Choroid plexus epithelial cell (primary cell): ENCODE results near the gene CCDC120.

ENCODE experiments used
- DNase-seq: peaks from one replicate; pipeline ENCODE4 v3.0.0-alpha.2; 2010; ENCODE audit warnings: low read depth
- H3K4me3 ChIP-seq: 2 replicates; pipeline ENCODE4 v1.5.1; 2011; ENCODE audit warnings: low read depth, mild to moderate bottlenecking, control low read depth, low read length, moderate library complexity
- CTCF ChIP-seq: conservative IDR thresholded peaks from 2 replicates; pipeline ENCODE4 v1.5.1; 2011; ENCODE audit warnings: low read depth, mild to moderate bottlenecking, control low read depth, inconsistent platforms, low read length, moderate library complexity

Gene CCDC120

GRCh38 chrX:49077941-49078340, 19.1 kb downstream of the CCDC120 start:
- TF ChIP-seq CTCF, result no peak
- DNase-seq, result no peak
- no peak overlapping the region for H3K4me3 ChIP-seq

DNA sequence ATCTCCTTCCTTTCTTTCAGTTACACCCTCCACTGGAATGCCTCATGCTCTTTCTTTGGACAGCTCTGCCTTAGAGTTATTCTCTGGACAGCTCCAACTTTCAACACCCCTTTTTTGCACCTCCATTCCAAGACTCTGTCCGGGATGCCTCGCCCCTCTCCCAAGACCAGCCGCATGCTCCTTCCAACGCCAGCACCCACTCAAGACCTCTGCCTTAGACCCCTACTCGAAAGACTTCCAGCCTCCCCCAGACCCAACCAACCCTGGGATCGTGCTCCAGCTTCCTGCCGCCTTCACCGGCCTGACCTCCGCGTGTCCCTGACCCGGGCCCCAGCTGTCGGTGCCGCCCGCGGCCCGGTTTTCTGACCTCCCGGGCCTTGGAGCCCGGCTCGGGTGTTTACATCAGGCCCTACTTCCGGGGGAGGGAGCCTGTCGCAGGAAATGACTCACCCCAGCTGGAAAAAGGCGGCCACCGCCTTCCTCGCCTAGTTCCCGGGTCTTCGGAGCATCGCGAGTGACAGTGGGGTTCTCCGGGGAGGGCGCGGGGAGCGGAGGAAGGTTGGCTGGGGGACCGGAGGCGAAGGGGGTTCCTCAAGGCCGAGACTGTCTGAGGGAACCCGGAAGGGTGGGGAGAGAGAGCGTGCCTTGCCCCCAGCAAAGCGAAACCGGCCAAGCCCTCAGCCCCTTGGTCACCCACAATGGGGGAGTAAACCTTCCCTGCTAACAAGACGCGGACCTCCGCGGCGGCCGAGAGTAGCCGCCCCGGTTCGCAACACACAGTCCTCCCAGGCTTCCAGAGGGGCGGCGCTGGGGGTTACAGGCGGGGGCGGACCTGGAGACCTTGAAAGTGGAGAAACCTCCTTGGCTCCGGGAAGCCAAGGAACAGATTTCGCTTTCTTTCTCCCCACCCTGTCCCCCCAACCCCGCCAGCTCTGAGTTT, 21.0 kb downstream of the CCDC120 start, which contains the start of gene WDR45:
WDR45 (minus strand) TSS at position 399 of the 940 bp plus-strand sequence. CDS start 1,792 bp downstream, outside the sequence.
- no peak for TF ChIP-seq CTCF
- peak; percentile 70 for DNase-seq
- peak within 1 kb of the TSS; percentile 73 for H3K4me3 ChIP-seq

DNA sequence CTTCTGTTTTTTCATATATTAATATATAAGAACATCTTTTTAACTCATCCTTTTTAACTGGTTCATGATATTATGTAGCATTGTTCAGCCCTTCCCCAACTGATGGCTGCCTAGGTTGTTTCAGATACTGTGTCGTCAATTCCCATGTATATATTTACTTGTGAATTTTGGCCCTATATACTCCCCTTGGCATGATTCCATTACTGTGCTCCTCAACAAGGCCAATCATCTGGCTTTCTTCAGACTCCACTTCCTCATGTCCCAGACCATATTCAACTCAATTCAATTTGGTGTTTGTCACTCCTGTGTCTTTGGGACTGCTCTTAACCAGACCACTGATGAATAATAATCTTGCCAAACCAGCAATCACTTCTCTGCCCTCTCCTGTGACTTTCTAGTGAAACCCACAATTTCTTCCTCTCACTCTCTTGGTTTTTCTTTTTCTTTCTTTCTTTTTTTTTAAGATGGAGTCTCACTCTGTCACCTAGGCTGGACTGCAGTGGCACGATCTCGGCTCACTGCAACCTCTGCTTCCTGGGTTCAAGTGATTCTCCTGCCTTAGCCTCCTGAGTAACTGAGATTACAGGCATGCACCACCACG, 23.6 kb downstream of the CCDC120 start:
- H3K4me3 ChIP-seq, result no peak overlapping the region
- TF ChIP-seq CTCF, result no peak
- DNase-seq, result no peak

- no peak overlapping the region for H3K4me3 ChIP-seq
- DNase-seq, result no peak
- no peak for TF ChIP-seq CTCF
Measured at GRCh38 chrX:49089553-49089952, 30.8 kb downstream of the CCDC120 start.

DNA sequence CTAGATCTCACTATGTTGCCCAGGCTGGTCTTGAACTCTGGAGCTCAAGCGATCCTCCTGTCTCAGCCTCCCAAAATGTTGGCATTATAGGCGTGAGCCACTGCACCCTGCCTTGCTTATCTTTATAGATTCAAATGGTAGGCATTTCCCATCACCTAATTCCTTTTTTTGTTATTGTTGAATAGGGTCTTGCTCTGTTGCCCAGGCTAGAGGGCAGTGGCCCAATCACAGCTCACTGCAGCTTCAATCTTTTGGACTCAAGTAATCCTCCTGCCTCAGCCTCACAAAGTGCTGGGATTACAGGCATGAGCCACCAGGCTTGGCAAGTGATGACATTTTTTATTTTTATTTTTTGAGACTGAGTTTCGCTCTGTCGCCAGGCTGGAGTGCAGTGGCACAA, 37.6 kb downstream of the CCDC120 start:
- no peak for TF ChIP-seq CTCF
- DNase-seq, result no peak
- no peak overlapping the region for H3K4me3 ChIP-seq

DNA sequence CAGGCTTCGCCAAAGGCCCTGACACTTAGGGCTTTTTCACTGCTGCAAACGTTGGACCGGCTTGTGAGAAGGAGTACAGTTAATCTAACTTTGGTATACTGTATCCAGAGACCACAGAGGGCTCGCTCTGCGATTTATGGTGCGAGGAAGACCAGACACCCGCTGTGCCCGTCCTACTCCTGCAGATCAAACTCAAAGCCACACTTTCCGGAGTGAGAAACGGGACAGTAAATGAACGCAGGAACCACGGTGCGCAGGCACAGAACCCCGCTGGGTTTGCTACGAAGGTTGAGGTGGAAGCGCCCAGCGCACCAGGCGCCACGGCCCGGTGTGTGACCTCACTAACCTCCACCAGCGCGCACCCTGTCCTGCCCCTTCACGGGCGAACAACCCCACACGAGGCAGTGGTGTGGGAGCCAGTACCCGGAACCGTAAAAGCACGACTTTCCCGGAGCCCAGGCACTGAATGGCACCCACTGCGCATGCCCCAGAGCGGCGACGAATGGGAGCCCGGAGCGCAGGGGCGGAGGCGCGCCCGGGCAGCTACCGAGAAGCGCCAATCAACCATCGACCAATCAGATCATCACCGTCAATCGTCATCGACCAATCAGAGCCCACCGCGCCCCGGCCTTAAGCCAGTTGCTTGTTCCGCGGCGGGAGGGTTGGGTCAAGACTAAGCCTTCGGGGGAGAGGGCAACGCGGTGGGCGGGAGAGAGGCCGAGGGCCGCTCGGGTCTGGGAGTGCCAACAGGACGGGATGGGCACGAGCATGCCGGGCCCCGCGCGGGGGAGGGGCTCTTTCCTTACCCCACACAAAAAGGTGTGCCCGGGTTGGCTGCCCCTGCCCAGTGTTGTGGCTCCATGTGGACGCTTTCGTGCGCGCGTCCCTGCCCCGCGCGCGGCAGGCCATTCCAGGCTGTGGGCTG, 42.2 kb downstream of the CCDC120 start:
- peak; percentile 94 for DNase-seq
- TF ChIP-seq CTCF, result no peak
- H3K4me3 ChIP-seq, result peak overlapping the region; percentile 80
